ENCODE data around the gene FASN. TPM values are rescaled to one million over a fixed set of nuclear protein-coding genes. Genes with fewer than 3 reads are reported as not detected.

FASN gene
- total and polyA plus RNA-seq, 2 experiments from 2014 or later, result 12.7 to 38.2 TPM

- Histone ChIP-seq H3F3A (ENCODE audit: insufficient read depth) (peaks cover 5% of the 10 kb centered on the region; the same call in 1 of the 2 replicates), H2AFZ (no peak overlapping the region), H3K9me3 (ENCODE audit: low read depth) (no peaks in the 10 kb centered on the region), H4K20me1 (ENCODE audit: insufficient read depth) (no peaks in the 10 kb centered on the region), H3K79me2 (ENCODE audit: insufficient read depth) (no peaks in the 10 kb centered on the region), H3K4me3 (no peak overlapping the region), H3K27me3 (replicated peaks; ENCODE audit: insufficient read depth) (no peaks in the 10 kb centered on the region), H3K36me3 (ENCODE audit: low read depth) (no peaks in the 10 kb centered on the region), H3K27ac (no peak overlapping the region), H3K4me1 (ENCODE audit: insufficient read depth) (peaks cover 6% of the 10 kb centered on the region), H3K9ac (no peak overlapping the region), H3K4me2 (ENCODE audit: unreplicated experiment) (no peak overlapping the region), H3K9me2 (ENCODE audit: insufficient read depth) (no peaks in the 10 kb centered on the region)
- 85 to 88% methylated on average over 4 of the region's 4 CpGs for WGBS, 2 experiments (ENCODE audit: low coverage in 1 of 2, low lambda C conversion rate in 2 of 2, missing lambda C conversion rate in 2 of 2)
- TF ChIP-seq EZH2phosphoT487 (IDR thresholded peaks at IDR 0.05; ENCODE audit: insufficient read depth, low read depth) (no peak), EZH2 (IDR thresholded peaks at IDR 0.05; ENCODE audit: insufficient read depth, poor library complexity, severe bottlenecking) (no peak)
- in situ Hi-C loops (cut with MboI), result no loop called here
- DNase-seq, result no peak
Observed at GRCh38 chr17:82124101-82124500, 26.1 kb upstream of the FASN start.

- 94 to 95% methylated on average over 32 of the region's 32 CpGs for WGBS, 2 experiments (ENCODE audit: low coverage in 1 of 2, low lambda C conversion rate in 2 of 2, missing lambda C conversion rate in 2 of 2)
- Histone ChIP-seq H3F3A (ENCODE audit: insufficient read depth) (peaks cover 5% of the 10 kb centered on the region; the same call in 1 of the 2 replicates), H3K27ac (no peak overlapping the region), H3K9ac (no peak overlapping the region), H3K9me3 (ENCODE audit: low read depth) (no peaks in the 10 kb centered on the region), H3K4me3 (no peak overlapping the region), H3K9me2 (ENCODE audit: insufficient read depth) (no peaks in the 10 kb centered on the region), H3K4me2 (ENCODE audit: unreplicated experiment) (no peak overlapping the region), H3K36me3 (ENCODE audit: low read depth) (no peaks in the 10 kb centered on the region), H4K20me1 (ENCODE audit: insufficient read depth) (no peaks in the 10 kb centered on the region), H3K4me1 (ENCODE audit: insufficient read depth) (peaks cover 6% of the 10 kb centered on the region), H3K27me3 (replicated peaks; ENCODE audit: insufficient read depth) (no peaks in the 10 kb centered on the region), H3K79me2 (ENCODE audit: insufficient read depth) (no peaks in the 10 kb centered on the region), H2AFZ (no peak overlapping the region)
- TF ChIP-seq EZH2phosphoT487 (IDR thresholded peaks at IDR 0.05; ENCODE audit: insufficient read depth, low read depth) (no peak), EZH2 (IDR thresholded peaks at IDR 0.05; ENCODE audit: insufficient read depth, poor library complexity, severe bottlenecking) (no peak)
- in situ Hi-C loops (cut with MboI), result no loop called here
- DNase-seq, result no peak
Observed at GRCh38 chr17:82121660-82122629, 23.9 kb upstream of the FASN start.

GRCh38 chr17:82121246-82121645, 23.2 kb upstream of the FASN start:
- in situ Hi-C loops (cut with MboI), result no loop called here
- DNase-seq, result no peak
- Histone ChIP-seq H3K9ac (no peak overlapping the region), H3F3A (ENCODE audit: insufficient read depth) (peaks cover 5% of the 10 kb centered on the region; the same call in 1 of the 2 replicates), H3K36me3 (ENCODE audit: low read depth) (no peaks in the 10 kb centered on the region), H2AFZ (no peak overlapping the region), H3K4me3 (no peak overlapping the region), H3K79me2 (ENCODE audit: insufficient read depth) (no peaks in the 10 kb centered on the region), H3K9me2 (ENCODE audit: insufficient read depth) (no peaks in the 10 kb centered on the region), H3K4me2 (ENCODE audit: unreplicated experiment) (no peak overlapping the region), H3K27ac (no peak overlapping the region), H3K9me3 (ENCODE audit: low read depth) (no peaks in the 10 kb centered on the region), H3K4me1 (ENCODE audit: insufficient read depth) (peaks cover 6% of the 10 kb centered on the region), H4K20me1 (ENCODE audit: insufficient read depth) (no peaks in the 10 kb centered on the region), H3K27me3 (replicated peaks; ENCODE audit: insufficient read depth) (no peaks in the 10 kb centered on the region)
- TF ChIP-seq EZH2 (IDR thresholded peaks at IDR 0.05; ENCODE audit: insufficient read depth, poor library complexity, severe bottlenecking) (no peak), EZH2phosphoT487 (IDR thresholded peaks at IDR 0.05; ENCODE audit: insufficient read depth, low read depth) (no peak)
- WGBS, 2 experiments (ENCODE audit: low coverage in 1 of 2, low lambda C conversion rate in 2 of 2, missing lambda C conversion rate in 2 of 2), result 96 to 97% methylated on average over 4 of the region's 4 CpGs

GRCh38 chr17:82120148-82120547, 22.1 kb upstream of the FASN start:
- Histone ChIP-seq H3K4me2 (ENCODE audit: unreplicated experiment) (no peak overlapping the region), H3K27ac (peak overlapping the region; percentile 35; the same call in 1 of the 2 replicates), H3K4me3 (no peak overlapping the region), H4K20me1 (ENCODE audit: insufficient read depth) (no peaks in the 10 kb centered on the region), H2AFZ (peak overlapping the region; percentile 73), H3K9me3 (ENCODE audit: low read depth) (no peaks in the 10 kb centered on the region), H3K9me2 (ENCODE audit: insufficient read depth) (no peaks in the 10 kb centered on the region), H3F3A (ENCODE audit: insufficient read depth) (peaks cover 5% of the 10 kb centered on the region; the same call in 1 of the 2 replicates), H3K79me2 (ENCODE audit: insufficient read depth) (no peaks in the 10 kb centered on the region), H3K27me3 (replicated peaks; ENCODE audit: insufficient read depth) (no peaks in the 10 kb centered on the region), H3K36me3 (ENCODE audit: low read depth) (no peaks in the 10 kb centered on the region), H3K4me1 (ENCODE audit: insufficient read depth) (peaks cover 6% of the 10 kb centered on the region), H3K9ac (0 out of 2 replicates have a peak overlapping the region, but pooled peaks have one; percentile 43)
- TF ChIP-seq EZH2phosphoT487 (IDR thresholded peaks at IDR 0.05; ENCODE audit: insufficient read depth, low read depth) (no peak), EZH2 (IDR thresholded peaks at IDR 0.05; ENCODE audit: insufficient read depth, poor library complexity, severe bottlenecking) (no peak)
- in situ Hi-C loops (cut with MboI), result no loop called here
- peak; percentile 76 for DNase-seq
- WGBS, 2 experiments (ENCODE audit: low coverage in 1 of 2, low lambda C conversion rate in 2 of 2, missing lambda C conversion rate in 2 of 2), result 59 to 63% methylated on average over 12 of the region's 12 CpGs

Measured in GM23248 (cell line).